ENCODE results near the gene ADGRG6. TPM values are rescaled to one million over a fixed set of nuclear protein-coding genes. Genes with fewer than 3 reads are reported as not detected.

ADGRG6 gene
- total RNA-seq, 1 experiment from 2014 or later, result 30.3 TPM

DNA sequence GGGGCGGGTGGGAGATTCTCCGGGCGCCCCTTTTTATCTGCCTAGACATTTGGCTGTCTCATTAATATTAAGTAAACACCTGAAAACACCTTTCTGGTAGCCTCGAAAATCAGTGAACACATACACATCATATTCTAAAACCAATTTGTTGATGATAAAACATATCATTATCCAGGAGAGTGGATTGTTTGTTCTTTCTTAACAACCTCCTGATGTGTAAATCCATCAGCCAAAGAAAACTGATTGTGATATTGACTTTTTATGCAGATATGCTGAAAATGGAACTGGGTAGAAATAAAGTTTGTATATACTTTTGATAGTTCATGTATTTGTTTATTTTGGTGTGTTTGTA is 75.7 kb downstream of the ADGRG6 start:
- Histone ChIP-seq H3K4me2 (no peak overlapping the region), H3K27ac (no peak overlapping the region), H3K4me3 (no peak overlapping the region), H2AFZ (no peak overlapping the region), H3K79me2 (ENCODE audit: low read depth) (peaks cover 5% of the 10 kb centered on the region; the same call in 1 of the 2 replicates), H3K9me2 (ENCODE audit: insufficient read depth) (no peaks in the 10 kb centered on the region), H4K20me1 (ENCODE audit: insufficient read depth) (no peaks in the 10 kb centered on the region), H3K36me3 (ENCODE audit: low read depth) (no peaks in the 10 kb centered on the region), H3K27me3 (ENCODE audit: insufficient read depth, low read depth) (no peaks in the 10 kb centered on the region), H3F3A (ENCODE audit: insufficient read depth, low read depth) (peaks cover 17% of the 10 kb centered on the region; the same call in 1 of the 2 replicates), H3K4me1 (replicated peaks; ENCODE audit: insufficient read depth) (peaks cover 57% of the 10 kb centered on the region), H3K9me3 (ENCODE audit: insufficient read depth, low read depth) (peaks cover 7% of the 10 kb centered on the region; the same call in 1 of the 2 replicates)
- intact Hi-C loops (cut with micrococcal nuclease; ENCODE audit: unreplicated experiment), result loop anchor here (5.0 to 10.0 kb wide), 2 partner anchors 35 to 1297 kb away; partner anchors contain the start of gene PHACTR2
- DNase-seq, result no peak
- TF ChIP-seq, protein P1, sequence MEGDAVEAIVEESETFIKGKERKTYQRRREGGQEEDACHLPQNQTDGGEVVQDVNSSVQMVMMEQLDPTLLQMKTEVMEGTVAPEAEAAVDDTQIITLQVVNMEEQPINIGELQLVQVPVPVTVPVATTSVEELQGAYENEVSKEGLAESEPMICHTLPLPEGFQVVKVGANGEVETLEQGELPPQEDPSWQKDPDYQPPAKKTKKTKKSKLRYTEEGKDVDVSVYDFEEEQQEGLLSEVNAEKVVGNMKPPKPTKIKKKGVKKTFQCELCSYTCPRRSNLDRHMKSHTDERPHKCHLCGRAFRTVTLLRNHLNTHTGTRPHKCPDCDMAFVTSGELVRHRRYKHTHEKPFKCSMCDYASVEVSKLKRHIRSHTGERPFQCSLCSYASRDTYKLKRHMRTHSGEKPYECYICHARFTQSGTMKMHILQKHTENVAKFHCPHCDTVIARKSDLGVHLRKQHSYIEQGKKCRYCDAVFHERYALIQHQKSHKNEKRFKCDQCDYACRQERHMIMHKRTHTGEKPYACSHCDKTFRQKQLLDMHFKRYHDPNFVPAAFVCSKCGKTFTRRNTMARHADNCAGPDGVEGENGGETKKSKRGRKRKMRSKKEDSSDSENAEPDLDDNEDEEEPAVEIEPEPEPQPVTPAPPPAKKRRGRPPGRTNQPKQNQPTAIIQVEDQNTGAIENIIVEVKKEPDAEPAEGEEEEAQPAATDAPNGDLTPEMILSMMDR (conservative IDR thresholded peaks at IDR 0.05), result no peak
- no peak for TF ChIP-seq EZH2 (IDR thresholded peaks at IDR 0.05; ENCODE audit: low read depth)
- no TSS peak for BruUV-seq (replicated peaks)
- ChIA-PET POLR2A (ENCODE audit: unreplicated experiment) (interaction anchor here (0.5 to 0.7 kb wide), 3 partner anchors 58 to 359 kb away, joined by 3 to 6 read pairs (median 4); no protein-coding TSS in a partner anchor), CTCF (no interaction called here)

DNA sequence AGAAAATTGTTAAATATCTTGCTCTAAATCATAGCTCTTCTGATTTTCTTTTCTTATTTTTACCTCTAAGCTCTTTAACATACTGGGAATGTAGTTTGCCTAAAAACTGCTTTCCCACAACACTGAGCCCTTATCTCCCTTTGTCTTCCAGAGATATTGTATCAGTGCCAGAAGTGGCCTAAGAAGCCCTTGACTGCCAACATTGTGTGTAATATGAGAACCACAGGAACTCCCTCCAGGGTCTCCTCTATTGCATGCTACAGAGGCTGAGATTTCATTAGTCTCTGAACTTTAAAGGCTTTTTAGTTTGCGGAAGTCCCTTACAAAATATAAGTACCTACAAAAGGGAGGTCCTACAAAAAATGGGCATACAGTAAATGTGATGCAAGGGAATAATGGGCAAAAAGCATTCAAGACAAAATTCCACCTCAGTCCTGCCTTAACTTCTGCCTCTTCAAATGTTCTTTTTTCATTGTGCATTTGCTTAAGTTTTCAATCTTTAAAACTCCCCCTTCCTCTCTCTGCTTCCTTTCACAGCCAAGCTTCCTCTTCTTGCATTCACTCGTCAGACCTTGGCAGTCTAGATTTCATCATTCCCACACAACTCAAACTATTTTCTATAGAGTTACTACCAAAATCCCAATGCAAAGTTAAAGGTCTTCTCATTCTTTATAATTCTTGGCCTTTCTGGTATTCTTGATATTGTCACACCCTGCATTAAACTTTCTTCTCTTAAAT is 76.5 kb downstream of the ADGRG6 start:
- POLR2A ChIA-PET (ENCODE audit: unreplicated experiment), result interaction anchor here (0.6 to 0.7 kb wide), 3 partner anchors 59 to 358 kb away, joined by 4 to 6 read pairs (median 6); no protein-coding TSS in a partner anchor
- DNase-seq, result peak; percentile 34 to 63

DNA sequence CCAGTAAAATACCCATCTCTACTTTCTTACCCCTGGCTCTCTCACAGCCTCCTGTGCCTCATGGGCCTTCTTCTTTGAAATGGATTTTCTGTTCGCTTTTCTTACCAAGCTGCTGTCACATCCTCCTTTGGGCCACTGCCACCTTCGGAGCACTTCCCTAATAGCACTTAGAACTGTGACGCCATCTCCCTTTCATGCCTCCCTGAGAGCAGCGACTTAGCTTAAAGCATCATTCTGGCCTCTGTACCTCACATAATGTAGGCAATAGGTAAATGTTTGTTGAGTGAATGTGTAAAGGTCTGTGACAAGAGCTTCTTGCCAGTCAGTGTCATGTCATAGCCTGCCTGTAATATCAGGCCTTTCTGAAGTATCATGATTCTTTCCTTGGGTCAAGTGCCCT is 78.8 kb downstream of the ADGRG6 start:
- H3K9me2 ChIP-seq (ENCODE audit: insufficient read depth), result no peaks in the 10 kb centered on the region
- no peak overlapping the region for H3K27ac ChIP-seq
- TF ChIP-seq, protein P1 (conservative IDR thresholded peaks at IDR 0.05), result no peak
- no peak for TF ChIP-seq EZH2 (IDR thresholded peaks at IDR 0.05; ENCODE audit: low read depth)
- H3F3A ChIP-seq (ENCODE audit: insufficient read depth, low read depth), result 0 out of 2 replicates have a peak, but pooled peaks cover 6% of the 10 kb centered on the region
- H3K4me1 ChIP-seq (replicated peaks; ENCODE audit: insufficient read depth), result peaks cover 39% of the 10 kb centered on the region
- peaks cover 5% of the 10 kb centered on the region; the same call in 1 of the 2 replicates for H3K79me2 ChIP-seq (ENCODE audit: low read depth)
- no peaks in the 10 kb centered on the region for H3K36me3 ChIP-seq (ENCODE audit: low read depth)
- H3K4me3 ChIP-seq, result no peak overlapping the region
- no TSS peak for BruUV-seq (replicated peaks)
- H3K9me3 ChIP-seq (ENCODE audit: insufficient read depth, low read depth), result peaks cover 7% of the 10 kb centered on the region; the same call in 1 of the 2 replicates
- intact Hi-C loops (cut with micrococcal nuclease; ENCODE audit: unreplicated experiment), result loop anchor here (10.0 kb wide), 1 partner anchor 166 kb away; no protein-coding TSS in a partner anchor
- H4K20me1 ChIP-seq (ENCODE audit: insufficient read depth), result no peaks in the 10 kb centered on the region
- no peak overlapping the region for H2AFZ ChIP-seq
- DNase-seq, result no peak
- CTCF ChIA-PET, result no interaction called here
- no peak overlapping the region for H3K4me2 ChIP-seq
- no peaks in the 10 kb centered on the region for H3K27me3 ChIP-seq (ENCODE audit: insufficient read depth, low read depth)
- POLR2A ChIA-PET (ENCODE audit: unreplicated experiment), result no interaction called here

More for the DNA sequence above, 76.5 kb downstream of the ADGRG6 start:
- BruUV-seq (replicated peaks), result no TSS peak
- CTCF ChIA-PET, result no interaction called here
- Histone ChIP-seq H3K4me1 (replicated peaks; ENCODE audit: insufficient read depth) (peaks cover 49% of the 10 kb centered on the region), H2AFZ (no peak overlapping the region), H3K9me2 (ENCODE audit: insufficient read depth) (no peaks in the 10 kb centered on the region), H4K20me1 (ENCODE audit: insufficient read depth) (no peaks in the 10 kb centered on the region), H3K4me3 (no peak overlapping the region), H3K9me3 (ENCODE audit: insufficient read depth, low read depth) (peaks cover 7% of the 10 kb centered on the region; the same call in 1 of the 2 replicates), H3K4me2 (0 out of 2 replicates have a peak overlapping the region, but pooled peaks have one; percentile 11), H3K27ac (peak overlapping the region; percentile 8; the same call in 1 of the 2 replicates), H3K27me3 (ENCODE audit: insufficient read depth, low read depth) (no peaks in the 10 kb centered on the region), H3F3A (ENCODE audit: insufficient read depth, low read depth) (peaks cover 9% of the 10 kb centered on the region; the same call in 1 of the 2 replicates), H3K79me2 (ENCODE audit: low read depth) (peaks cover 5% of the 10 kb centered on the region; the same call in 1 of the 2 replicates), H3K36me3 (ENCODE audit: low read depth) (no peaks in the 10 kb centered on the region)
- intact Hi-C loops (cut with micrococcal nuclease; ENCODE audit: unreplicated experiment), result loop anchor here (1.0 to 10.0 kb wide), 3 partner anchors 34 to 1296 kb away; partner anchors contain the start of genes ADGRG6 and PHACTR2
- TF ChIP-seq, protein P1 (conservative IDR thresholded peaks at IDR 0.05), result no peak
- TF ChIP-seq EZH2 (IDR thresholded peaks at IDR 0.05; ENCODE audit: low read depth), result no peak
